K562 (cell line): ENCODE results near the gene UBR3. TPM values are rescaled to one million over a fixed set of nuclear protein-coding genes. Genes with fewer than 3 reads are reported as not detected.

ENCODE experiments used
- ATAC-seq: fragments of 200-7000 bp; cut with Tn5 transposase; 3 replicates; pipeline ENCODE4 v1.9.1; 2020; ENCODE audit warnings: moderate library complexity
- BruUV-seq: library from RNA; stranded (reverse); fragments of 400-500 nt; replicated peaks from 2 replicates; lab custom pipeline; 2021; lab: Mats Ljungman, UMichigan
- CTCF ChIA-PET: fragments of 300-600 bp; formaldehyde crosslinking; extraction: SDS; loops from one replicate; lab custom pipeline; 2021; ENCODE audit warnings: low intra/inter-chr PET ratio; lab: Yijun Ruan, JAX
- POLR2A ChIA-PET: fragments of 300-600, 350-650 bp; sonication (Branson Sonifier 250); formaldehyde crosslinking; extraction: SDS; loops from one replicate; lab custom pipeline; 2021; ENCODE audit warnings: antibody characterized with exemption, inconsistent platforms; lab: Yijun Ruan, JAX
- DNase-seq, 4 experiments: peaks; one replicate each; pipeline versions ENCODE4 v3.0.0 to v3.0.0-alpha.2; 2011 to 2018; ENCODE audit warnings: low spot score in 3 of 4, mixed read lengths in 3 of 4; ENCODE audit errors: extremely low read depth in 1 of 4
- FAIRE-seq: peaks from 2 replicates; lab custom pipeline; 2011; peaks lifted over from hg19 to GRCh38; lab: Jason Lieb, UNC
- H2AFZ ChIP-seq: 2 replicates; pipeline ENCODE4 v1.6.0; 2011; ENCODE audit warnings: low read depth, low read length, control low read depth, inconsistent platforms
- H3K27ac ChIP-seq: fragments of 200-600 bp; 3 replicates; pipeline ENCODE4 v1.8.0; 2011; ENCODE audit warnings: low read depth, mild to moderate bottlenecking, control low read depth, inconsistent platforms, low read length, moderate library complexity, mixed read lengths; ENCODE audit errors: extremely low read depth
- H3K27me3 ChIP-seq, 2 experiments: fragments of 300-600 bp in 1 of 2; 2 replicates in 1 of 2; 3 replicates in 1 of 2; pipeline versions ENCODE4 v1.6.0 to v1.8.0; 2011; ENCODE audit warnings: inconsistent platforms in 2 of 2, low read length in 2 of 2, mild to moderate bottlenecking in 1 of 2, mixed read lengths in 1 of 2, moderate library complexity in 1 of 2; ENCODE audit not compliant: control insufficient read depth in 2 of 2, insufficient read depth in 2 of 2
- H3K36me3 ChIP-seq: fragments of 300-600 bp; 3 replicates; pipeline ENCODE4 v1.8.0; 2011; ENCODE audit warnings: mild to moderate bottlenecking, low read length, inconsistent platforms; ENCODE audit not compliant: control insufficient read depth, insufficient read depth
- H3K4me1 ChIP-seq, 2 experiments: fragments of 200-600 bp in 1 of 2; replicated peaks in 1 of 2; 2 replicates in 1 of 2; 3 replicates in 1 of 2; pipeline versions ENCODE4 v1.5.1 to v1.8.0; 2011; ENCODE audit warnings: inconsistent platforms in 2 of 2, low read length in 2 of 2, mild to moderate bottlenecking in 1 of 2, mixed read lengths in 1 of 2, moderate library complexity in 1 of 2; ENCODE audit not compliant: control insufficient read depth in 2 of 2, insufficient read depth in 2 of 2
- H3K4me2 ChIP-seq: 2 replicates; pipeline ENCODE4 v1.6.1; 2011; ENCODE audit warnings: low read length, control low read depth, inconsistent platforms, mixed read lengths; ENCODE audit not compliant: insufficient read depth
- H3K4me3 ChIP-seq: fragments of 200-600 bp; sonication (generic), shearing (Covaris generic); 2 replicates; pipeline ENCODE4 v1.5.1; 2016; ENCODE audit warnings: control low read depth, inconsistent platforms
- H3K79me2 ChIP-seq: fragments of 200-600 bp; 3 replicates; pipeline ENCODE4 v1.8.0; 2011; ENCODE audit warnings: low read length, inconsistent platforms; ENCODE audit not compliant: control insufficient read depth, insufficient read depth
- H3K9ac ChIP-seq, 2 experiments: 2 replicates each; pipeline versions ENCODE4 v1.6.0 to v1.6.1; 2011; ENCODE audit warnings: low read depth in 2 of 2, low read length in 2 of 2, control low read depth in 1 of 2, inconsistent platforms in 1 of 2, mild to moderate bottlenecking in 1 of 2, mixed read lengths in 1 of 2; ENCODE audit not compliant: insufficient read depth in 1 of 2
- H3K9me1 ChIP-seq: one replicate; pipeline ENCODE4 v1.6.0; 2011; ENCODE audit warnings: inconsistent platforms, mild to moderate bottlenecking, low read length, moderate library complexity; ENCODE audit not compliant: control insufficient read depth, insufficient read depth
- H3K9me3 ChIP-seq: replicated peaks from 2 replicates; pipeline ENCODE4 v1.5.1; 2011; ENCODE audit warnings: low read depth, low read length, inconsistent platforms; ENCODE audit not compliant: control insufficient read depth, insufficient read depth
- H4K20me1 ChIP-seq: replicated peaks from 2 replicates; pipeline ENCODE4 v1.6.1; 2011; ENCODE audit warnings: low read length, inconsistent platforms, mixed read lengths; ENCODE audit not compliant: control insufficient read depth, insufficient read depth
- ARID4B ChIP-seq: sonication (generic); formaldehyde crosslinking; IDR thresholded peaks from 2 replicates; pipeline ENCODE4 v1.8.0; 2022; ENCODE audit warnings: mild to moderate bottlenecking, missing genetic modification reagents
- CEBPB ChIP-seq: fragments of 450-650 bp; IDR thresholded peaks from 2 replicates; pipeline ENCODE4 v1.6.1; 2016; ENCODE audit warnings: missing genetic modification characterization, missing compliant biosample characterization
- CXXC5 ChIP-seq: fragments of 250-450 bp; sonication (Bioruptor Pico); IDR thresholded peaks from 2 replicates; pipeline ENCODE4 v1.8.0; 2022; ENCODE audit warnings: inconsistent platforms, mild to moderate bottlenecking, moderate library complexity
- LCOR ChIP-seq: sonication (generic); formaldehyde crosslinking; IDR thresholded peaks from 2 replicates; pipeline ENCODE4 v1.8.0; 2022; ENCODE audit warnings: mild to moderate bottlenecking, missing genetic modification reagents
- MBD2 ChIP-seq: sonication (generic); IDR thresholded peaks from 2 replicates; pipeline ENCODE4 v1.6.1; 2016; ENCODE audit warnings: low read depth, borderline replicate concordance
- NFXL1 ChIP-seq: fragments of 450-650 bp; formaldehyde crosslinking; IDR thresholded peaks from 2 replicates; pipeline ENCODE4 v1.4.0; 2021; ENCODE audit warnings: mild to moderate bottlenecking
- NR2F6 ChIP-seq: fragments of 450-650 bp; formaldehyde crosslinking; IDR thresholded peaks from 2 replicates; pipeline ENCODE4 v1.4.0; 2020; ENCODE audit warnings: mild to moderate bottlenecking
- SAP30 ChIP-seq: fragments of 200-600 bp; sonication (generic); IDR thresholded peaks from 2 replicates; pipeline ENCODE4 v1.6.1; 2012; ENCODE audit warnings: borderline replicate concordance, low read depth, mild to moderate bottlenecking, moderate library complexity, low read length, control low read depth, inconsistent platforms; ENCODE audit not compliant: insufficient read depth, poor library complexity, severe bottlenecking
- STAT5B ChIP-seq: fragments of 250-450 bp; sonication (Bioruptor Pico); IDR thresholded peaks from 2 replicates; pipeline ENCODE4 v1.8.0; 2021; ENCODE audit warnings: mild to moderate bottlenecking, inconsistent platforms
- TARDBP ChIP-seq: fragments of 450-650 bp; IDR thresholded peaks from 2 replicates; pipeline ENCODE4 v1.6.1; 2016
- TGIF2 ChIP-seq: sonication (generic); formaldehyde crosslinking; IDR thresholded peaks from 2 replicates; pipeline ENCODE4 v1.8.1; 2022; ENCODE audit warnings: mild to moderate bottlenecking, missing genetic modification reagents, moderate library complexity
- YBX1 ChIP-seq: fragments of 450-650 bp; IDR thresholded peaks from 2 replicates; pipeline ENCODE4 v1.7.1; 2016; ENCODE audit warnings: mild to moderate bottlenecking
- ZBTB49 ChIP-seq: sonication (generic); formaldehyde crosslinking; IDR thresholded peaks from 2 replicates; pipeline ENCODE4 v1.8.0; 2022; ENCODE audit warnings: missing genetic modification reagents, mild to moderate bottlenecking, borderline replicate concordance
- ZNF212 ChIP-seq: fragments of 450-650 bp; formaldehyde crosslinking; IDR thresholded peaks from 2 replicates; pipeline ENCODE4 v1.4.0; 2020; ENCODE audit warnings: mild to moderate bottlenecking
- ZNF384 ChIP-seq: IDR thresholded peaks from 2 replicates; pipeline ENCODE4 v1.6.1; 2012; ENCODE audit warnings: low read depth, low read length, improper control_type of control experiment
- WGBS: fragments of 100-300 bp; shearing (Covaris generic); methylation state at CpG from one replicate; pipeline ENCODE4 v1.1.6; 2016; ENCODE audit warnings: low coverage, mixed read lengths; ENCODE audit not compliant: insufficient coverage; ENCODE audit errors: missing lambda C conversion rate; 5-methylcytosine and 5-hydroxymethylcytosine counted together
- in situ Hi-C: fragments of 300-500 bp; cut with MboI; formaldehyde crosslinking; loops from 4 replicates; pipeline ENCODE4 v1.15.0; 2018; ENCODE audit warnings: inconsistent platforms, mixed read lengths
- intact Hi-C: fragments of 100-400 bp; cut with micrococcal nuclease; formaldehyde crosslinking; loops from 2 replicates; pipeline ENCODE4 v1.14.2; 2022
- polyA plus RNA-seq, 8 experiments: library from polyadenylated mRNA; depleted of rRNA in 4 of 8; stranded (reverse) in 5 of 8; unstranded in 3 of 8; fragments of >200 nt; fragmentation: Nextera tagmentation in 2 of 8; fragmentation: Illumina TruSeq in 1 of 8; extraction: Ambion mirVana in 2 of 8; extraction: Trizol in 1 of 8; gene quantifications; 2 replicates each; pipeline versions ENCODE4 v1.2.1 to v1.2.3, GENCODE V29; 2011 to 2014; ENCODE audit warnings: inconsistent platforms in 1 of 8, missing spikeins in 1 of 8
- total RNA-seq, 7 experiments: library from RNA; depleted of rRNA in 6 of 7; stranded (reverse); fragments of >200 nt in 6 of 7; fragmentation: Illumina TruSeq in 2 of 7; extraction: Trizol in 2 of 7; gene quantifications; 2 replicates each; pipeline versions ENCODE4 v1.2.1 to v1.2.3, GENCODE V29; 2011 to 2021; ENCODE audit warnings: low replicate concordance in 1 of 7

Gene UBR3
- total and polyA plus RNA-seq, 9 of the 15 experiments (the other 6 are each of a cell fraction or from before 2014, with no cell fraction given) = 14.4 to 63.5 (median 40.4) TPM

GRCh38 chr2:170002096-170002495, 174.8 kb downstream of the UBR3 start:
- 0 out of 2 replicates have a peak, but pooled peaks cover 2% of the 10 kb centered on the region for H3K9me3 ChIP-seq
- POLR2A ChIA-PET = interaction anchor here (1.2 to 2.3 kb wide), 3 partner anchors 10 to 19 kb away, joined by 3 to 10 read pairs (median 6); no protein-coding TSS in a partner anchor
- H3K9ac ChIP-seq = no peak overlapping the region
- H3K4me3 ChIP-seq = no peak overlapping the region
- FAIRE-seq (no peak), DNase-seq (no peak), ATAC-seq (no peak)
- intact Hi-C loops = loop anchor here (10.0 kb wide), 1 partner anchor 363 kb away; no protein-coding TSS in a partner anchor
- no peak overlapping the region for H3K4me2 ChIP-seq
- peaks cover 0 to 2% of the 10 kb centered on the region in 2 experiments; a peak in 1 of 5 replicates for H3K4me1 ChIP-seq
- BruUV-seq = no TSS peak
- H3K79me2 ChIP-seq = no peaks in the 10 kb centered on the region
- no peak overlapping the region for H3K27ac ChIP-seq
- no peaks in the 10 kb centered on the region for H3K27me3 ChIP-seq
- WGBS = 61% methylated on average over 1 of the region's 1 CpG
- no peak overlapping the region for H2AFZ ChIP-seq
- no peaks in the 10 kb centered on the region for H3K9me1 ChIP-seq
- no peaks in the 10 kb centered on the region for H4K20me1 ChIP-seq
- peaks cover 43% of the 10 kb centered on the region for H3K36me3 ChIP-seq
- CTCF ChIA-PET = no interaction called here
- TF ChIP-seq ZNF212 (CRISPR knock-in tag) = no peak
- no peak for TF ChIP-seq MBD2
- no peak for TF ChIP-seq SAP30
- no peak for TF ChIP-seq NR2F6 (CRISPR knock-in tag)
- no peak for TF ChIP-seq ZNF384
- no peak for TF ChIP-seq ZBTB49
- TF ChIP-seq ARID4B (CRISPR knock-in tag) = no peak
- no peak for TF ChIP-seq STAT5B (CRISPR knock-in tag)
- no peak for TF ChIP-seq NFXL1 (CRISPR knock-in tag)
- TF ChIP-seq CXXC5 = no peak
- no peak for TF ChIP-seq LCOR (CRISPR knock-in tag)
- TF ChIP-seq CEBPB (tag) = no peak
- no peak for TF ChIP-seq TGIF2 (CRISPR knock-in tag)
- TF ChIP-seq TARDBP = no peak
- no peak for TF ChIP-seq YBX1
- in situ Hi-C loops = no loop called here
